ENCODE results near the gene ZNF274. TPM values are rescaled to one million over a fixed set of nuclear protein-coding genes. Genes with fewer than 3 reads are reported as not detected.

The ZNF274 gene
- total and polyA plus RNA-seq, 2 experiments from 2014 or later = 19.9 to 31.2 TPM

DNA sequence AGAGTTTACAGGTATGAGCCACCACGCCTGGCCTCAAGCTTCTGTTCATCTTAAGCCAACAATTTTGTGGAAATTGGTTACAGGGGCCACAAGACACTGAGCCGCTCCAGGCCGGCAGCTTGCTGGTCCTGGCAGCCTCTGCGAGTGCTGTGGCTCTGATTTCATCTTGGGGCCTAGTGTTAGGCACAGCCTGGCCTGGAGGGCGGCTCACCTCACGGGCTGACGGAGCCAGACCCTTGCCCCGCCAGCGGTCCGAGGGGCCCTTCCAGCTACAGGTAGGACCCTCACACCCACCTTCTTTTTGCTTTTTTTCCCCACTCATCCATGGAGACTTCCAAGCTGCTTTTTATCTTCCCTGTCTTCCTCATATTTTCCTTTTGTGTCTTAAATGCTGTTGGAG, 54.5 kb downstream of the ZNF274 start:
- Mint-ChIP-seq H3K36me3 (ENCODE audit: low read depth) (peaks cover 97% of the 10 kb centered on the region), H3K27ac (no peak overlapping the region), H3K4me3 (no peak overlapping the region), H3K27me3 (ENCODE audit: insufficient read depth, low read depth, poor library complexity) (peaks cover 12% of the 10 kb centered on the region), H3K9me3 (peaks cover 7% of the 10 kb centered on the region; the same call in 1 of the 3 replicates), H3K4me1 (no peaks in the 10 kb centered on the region)
- DNase-seq (ENCODE audit: low spot score) (no peak), ATAC-seq (no peak)
- Histone ChIP-seq H3K4me2 (no peak overlapping the region), H3K9me2 (ENCODE audit: insufficient read depth) (no peaks in the 10 kb centered on the region), H3K27me3 (ENCODE audit: insufficient read depth) (no peaks in the 10 kb centered on the region), H2AFZ (no peak overlapping the region), H3K4me3 (no peak overlapping the region), H4K20me1 (replicated peaks; ENCODE audit: insufficient read depth) (peaks cover 32% of the 10 kb centered on the region; the same call in 1 of the 2 replicates), H3K4me1 (ENCODE audit: insufficient read depth) (no peaks in the 10 kb centered on the region), H3K36me3 (ENCODE audit: insufficient read depth) (peaks cover 61% of the 10 kb centered on the region), H3K79me2 (replicated peaks; ENCODE audit: insufficient read depth) (peaks cover 66% of the 10 kb centered on the region), H3K27ac (ENCODE audit: low read depth) (no peak overlapping the region), H3F3A (replicated peaks; ENCODE audit: low read depth) (peaks cover 3% of the 10 kb centered on the region; the same call in 1 of the 2 replicates)
- TF ChIP-seq EZH2 (IDR thresholded peaks at IDR 0.05; ENCODE audit: low read depth, unreplicated experiment) (no peak), NANOG (IDR thresholded peaks at IDR 0.05; ENCODE audit: borderline replicate concordance) (no peak), STAT1 (IDR thresholded peaks at IDR 0.05; ENCODE audit: unreplicated experiment) (no peak), POLR2AphosphoS5 (IDR thresholded peaks at IDR 0.05; ENCODE audit: low read depth) (no peak), ZNF114 (CRISPR knock-in tag; IDR thresholded peaks at IDR 0.05) (no peak), JUNB (IDR thresholded peaks at IDR 0.05; ENCODE audit: unreplicated experiment) (no peak)

DNA sequence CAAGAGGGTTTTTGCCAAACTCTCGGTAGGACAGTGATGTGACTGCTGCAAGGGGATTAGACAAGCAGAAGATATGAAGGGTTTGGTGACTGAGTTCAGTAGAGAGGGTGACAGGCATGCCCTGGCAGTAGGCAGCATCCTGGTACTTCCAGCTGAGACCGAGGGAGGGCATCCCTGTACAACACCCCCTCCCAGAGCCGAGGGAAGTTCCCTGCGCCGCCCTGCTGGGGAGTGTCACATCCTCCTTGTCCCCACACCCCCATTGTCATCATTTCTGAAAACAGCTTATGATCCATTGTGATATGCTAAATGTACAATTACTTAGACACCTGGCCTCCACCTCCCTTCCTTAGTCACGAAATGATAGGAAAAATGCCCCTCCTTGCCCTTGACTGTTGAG, 60.5 kb downstream of the ZNF274 start:
- Mint-ChIP-seq H3K9me3 (peaks cover 51% of the 10 kb centered on the region), H3K36me3 (ENCODE audit: low read depth) (peaks cover 100% of the 10 kb centered on the region), H3K4me3 (no peak overlapping the region), H3K27me3 (ENCODE audit: insufficient read depth, low read depth, poor library complexity) (peaks cover 5% of the 10 kb centered on the region), H3K27ac (no peak overlapping the region), H3K4me1 (no peaks in the 10 kb centered on the region)
- no peak for DNase-seq (ENCODE audit: low spot score)
- Histone ChIP-seq H2AFZ (no peak overlapping the region), H4K20me1 (replicated peaks; ENCODE audit: insufficient read depth) (peaks cover 8% of the 10 kb centered on the region), H3K27me3 (ENCODE audit: insufficient read depth) (no peaks in the 10 kb centered on the region), H3K79me2 (replicated peaks; ENCODE audit: insufficient read depth) (peaks cover 24% of the 10 kb centered on the region), H3K36me3 (ENCODE audit: insufficient read depth) (peaks cover 53% of the 10 kb centered on the region), H3K4me1 (ENCODE audit: insufficient read depth) (no peaks in the 10 kb centered on the region), H3F3A (replicated peaks; ENCODE audit: low read depth) (0 out of 2 replicates have a peak, but pooled peaks cover 3% of the 10 kb centered on the region), H3K9me2 (ENCODE audit: insufficient read depth) (no peaks in the 10 kb centered on the region; the same call in 1 of the 2 replicates), H3K27ac (ENCODE audit: low read depth) (no peak overlapping the region), H3K4me2 (no peak overlapping the region), H3K4me3 (no peak overlapping the region)
- ATAC-seq = no peak
- TF ChIP-seq EZH2phosphoT487 (IDR thresholded peaks at IDR 0.05; ENCODE audit: unreplicated experiment) (no peak), JUNB (IDR thresholded peaks at IDR 0.05; ENCODE audit: unreplicated experiment) (no peak), STAT1 (IDR thresholded peaks at IDR 0.05; ENCODE audit: unreplicated experiment) (no peak), EZH2 (IDR thresholded peaks at IDR 0.05; ENCODE audit: low read depth, unreplicated experiment) (no peak), ZNF114 (CRISPR knock-in tag; IDR thresholded peaks at IDR 0.05) (no peak), NANOG (IDR thresholded peaks at IDR 0.05; ENCODE audit: borderline replicate concordance) (no peak), ZNF331 (CRISPR knock-in tag; IDR thresholded peaks at IDR 0.05; ENCODE audit: low read depth) (no peak)

DNA sequence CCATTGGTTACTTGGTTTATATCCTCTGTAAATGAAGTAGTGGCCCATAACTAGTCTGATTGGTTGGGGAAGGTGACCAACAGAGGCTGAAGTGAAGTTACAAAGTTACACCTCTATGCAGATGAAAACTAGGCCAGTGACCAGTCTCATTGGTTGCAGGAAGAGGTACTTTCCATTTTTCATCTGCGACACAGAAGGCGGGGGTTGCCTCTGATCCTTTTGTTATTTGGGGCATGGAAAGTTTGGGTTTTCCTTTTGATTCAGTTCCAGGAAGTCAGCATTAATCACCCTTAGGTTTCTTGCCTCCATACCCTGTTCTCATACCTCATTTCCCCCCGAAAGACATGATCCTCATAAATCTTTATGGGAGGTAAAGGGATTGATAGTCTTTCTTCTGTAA, 66.0 kb downstream of the ZNF274 start:
- H3K4me1 ChIP-seq (ENCODE audit: insufficient read depth) = no peaks in the 10 kb centered on the region
- peaks cover 6% of the 10 kb centered on the region for H3K27me3 Mint-ChIP-seq (ENCODE audit: insufficient read depth, low read depth, poor library complexity)
- peaks cover 100% of the 10 kb centered on the region for H3K36me3 Mint-ChIP-seq (ENCODE audit: low read depth)
- TF ChIP-seq ZNF114 (CRISPR knock-in tag; IDR thresholded peaks at IDR 0.05) = no peak
- no peak for TF ChIP-seq NANOG (IDR thresholded peaks at IDR 0.05; ENCODE audit: borderline replicate concordance)
- TF ChIP-seq POLR2AphosphoS5 (IDR thresholded peaks at IDR 0.05; ENCODE audit: low read depth) = no peak
- TF ChIP-seq STAT1 (IDR thresholded peaks at IDR 0.05; ENCODE audit: unreplicated experiment) = no peak
- TF ChIP-seq, protein P1, sequence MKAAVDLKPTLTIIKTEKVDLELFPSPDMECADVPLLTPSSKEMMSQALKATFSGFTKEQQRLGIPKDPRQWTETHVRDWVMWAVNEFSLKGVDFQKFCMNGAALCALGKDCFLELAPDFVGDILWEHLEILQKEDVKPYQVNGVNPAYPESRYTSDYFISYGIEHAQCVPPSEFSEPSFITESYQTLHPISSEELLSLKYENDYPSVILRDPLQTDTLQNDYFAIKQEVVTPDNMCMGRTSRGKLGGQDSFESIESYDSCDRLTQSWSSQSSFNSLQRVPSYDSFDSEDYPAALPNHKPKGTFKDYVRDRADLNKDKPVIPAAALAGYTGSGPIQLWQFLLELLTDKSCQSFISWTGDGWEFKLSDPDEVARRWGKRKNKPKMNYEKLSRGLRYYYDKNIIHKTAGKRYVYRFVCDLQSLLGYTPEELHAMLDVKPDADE (IDR thresholded peaks at IDR 0.05) = no peak
- H3K36me3 ChIP-seq (ENCODE audit: insufficient read depth) = peaks cover 97% of the 10 kb centered on the region
- H3K9me2 ChIP-seq (ENCODE audit: insufficient read depth) = peaks cover 4% of the 10 kb centered on the region; the same call in 1 of the 2 replicates
- H3K4me2 ChIP-seq = no peak overlapping the region
- H3F3A ChIP-seq (replicated peaks; ENCODE audit: low read depth) = 0 out of 2 replicates have a peak, but pooled peaks cover 5% of the 10 kb centered on the region
- no peak overlapping the region for H3K4me3 Mint-ChIP-seq
- no peak overlapping the region for H2AFZ ChIP-seq
- H3K4me3 ChIP-seq = no peak overlapping the region
- no peak for ATAC-seq
- H3K79me2 ChIP-seq (replicated peaks; ENCODE audit: insufficient read depth) = peaks cover 10% of the 10 kb centered on the region; the same call in 1 of the 2 replicates
- no peaks in the 10 kb centered on the region for H3K4me1 Mint-ChIP-seq
- H4K20me1 ChIP-seq (replicated peaks; ENCODE audit: insufficient read depth) = no peaks in the 10 kb centered on the region; the same call in 1 of the 2 replicates
- no peak overlapping the region for H3K27ac ChIP-seq (ENCODE audit: low read depth)
- H3K27me3 ChIP-seq (ENCODE audit: insufficient read depth) = no peaks in the 10 kb centered on the region
- no peak for DNase-seq (ENCODE audit: low spot score)
- H3K9me3 Mint-ChIP-seq = peaks cover 96% of the 10 kb centered on the region
- no peak overlapping the region for H3K27ac Mint-ChIP-seq
